Esophagus (tissue), 2 donors: ENCODE data around the gene POU1F1. TPM values are rescaled to one million over a fixed set of nuclear protein-coding genes. Genes with fewer than 3 reads are reported as not detected.

Experiments used
- H3K27ac ChIP-seq, 2 donors: one replicate each; pipeline ENCODE4 v1.5.1; 2013; ENCODE audit warnings: low read depth in 2 of 2, mild to moderate bottlenecking in 2 of 2, inconsistent platforms in 1 of 2, low read length in 1 of 2, moderate library complexity in 1 of 2
- H3K27me3 ChIP-seq, 2 donors: one replicate each; pipeline ENCODE4 v1.6.1; 2013; ENCODE audit warnings: low read length in 2 of 2, control low read depth in 1 of 2, mild to moderate bottlenecking in 1 of 2; ENCODE audit not compliant: insufficient read depth in 2 of 2, control insufficient read depth in 1 of 2
- H3K36me3 ChIP-seq, 2 donors: one replicate each; pipeline ENCODE4 v1.6.1; 2013; ENCODE audit warnings: low read length in 1 of 2; ENCODE audit not compliant: control insufficient read depth in 2 of 2, insufficient read depth in 2 of 2
- H3K4me1 ChIP-seq, 2 donors: one replicate each; pipeline ENCODE4 v1.6.1; 2013; ENCODE audit warnings: low read length in 1 of 2; ENCODE audit not compliant: control insufficient read depth in 2 of 2, insufficient read depth in 2 of 2
- H3K4me3 ChIP-seq, 2 donors: one replicate each; pipeline ENCODE4 v1.5.1; 2013; ENCODE audit warnings: low read length in 2 of 2, mild to moderate bottlenecking in 2 of 2, low read depth in 1 of 2, moderate library complexity in 1 of 2
- H3K9me3 ChIP-seq, 2 donors: one replicate each; pipeline ENCODE4 v1.6.1; 2013; ENCODE audit warnings: mild to moderate bottlenecking in 2 of 2, low read depth in 1 of 2, low read length in 1 of 2, moderate library complexity in 1 of 2; ENCODE audit not compliant: control insufficient read depth in 2 of 2, insufficient read depth in 1 of 2
- WGBS, 2 donors: extraction: QIAGEN DNeasy Blood & Tissue Kit; methylation state at CpG; one replicate each; pipeline ENCODE4 v1.1.7; 2013; 5-methylcytosine and 5-hydroxymethylcytosine counted together
- polyA plus RNA-seq, 2 donors: library from polyadenylated mRNA; stranded (reverse); fragments of 200-250 nt; gene quantifications; one replicate each; pipeline ENCODE4 v1.2.3, GENCODE V29; 2013
- donor health status: healthy with polysubstance abuse.
- donor health status: Bipolar disorder and iron deficiency.

Gene POU1F1
- not detected for polyA plus RNA-seq

DNA sequence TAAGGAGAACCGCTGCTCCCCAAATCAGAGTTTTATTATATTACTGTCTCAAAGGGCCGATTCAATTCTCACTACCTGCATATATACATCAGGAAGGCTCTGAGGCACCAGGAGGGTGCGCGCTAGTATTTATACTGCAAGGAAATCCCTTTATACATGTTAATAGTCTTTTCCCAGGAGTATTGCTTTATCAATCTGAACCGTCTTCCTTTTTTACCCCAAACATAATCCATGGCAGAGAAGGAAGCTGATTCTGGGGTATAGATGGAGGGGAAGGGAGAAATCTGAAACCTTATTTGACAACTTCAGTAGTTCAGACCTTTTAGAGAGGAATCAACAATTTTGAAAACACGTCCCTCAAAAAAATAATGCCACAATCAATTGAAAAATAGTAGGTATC, at the start of gene POU1F1:
Gene POU1F1 (minus strand): TSS at position 101 of the 400 bp plus-strand sequence. CDS start 122 bp downstream, outside the sequence.
- 79 to 86% methylated on average over 6 of the region's 6 CpGs for WGBS, 2 donors
- H3K27me3 ChIP-seq = no peaks in the 10 kb centered on the region

DNA sequence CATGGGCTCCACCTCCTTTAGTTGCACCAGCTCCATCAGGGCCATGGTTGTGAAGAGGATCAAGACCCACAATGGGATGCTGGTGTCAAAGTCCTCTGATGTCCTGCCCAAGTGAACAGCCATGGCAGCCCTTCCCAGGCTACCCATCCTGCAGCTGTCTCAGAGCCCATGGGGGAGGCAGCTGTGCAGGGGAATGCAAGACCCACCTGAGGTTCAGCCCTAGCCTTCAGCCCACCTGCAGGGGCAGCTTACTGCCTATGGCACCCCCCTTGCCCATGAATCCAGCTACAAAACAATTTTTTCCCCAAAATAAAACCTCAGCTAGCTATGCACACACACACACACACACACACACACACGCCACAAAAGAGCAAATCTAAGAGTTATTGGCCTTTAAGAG, 48.2 kb upstream of the POU1F1 start:
- no peaks in the 10 kb centered on the region for H3K27me3 ChIP-seq
- H3K36me3 ChIP-seq = no peaks in the 10 kb centered on the region
- H3K4me3 ChIP-seq = no peak overlapping the region
- peaks cover 0 to 4% of the 10 kb centered on the region in 2 donors for H3K9me3 ChIP-seq
- peaks cover 0 to 2% of the 10 kb centered on the region in 2 donors for H3K4me1 ChIP-seq
- WGBS, 2 donors = 65 to 70% methylated on average over 1 of the region's 1 CpG
- no peak overlapping the region for H3K27ac ChIP-seq

More for the DNA sequence above, at the start of gene POU1F1:
- Histone ChIP-seq H3K36me3 (no peaks in the 10 kb centered on the region), H3K27ac (no peak within 1 kb of the TSS), H3K9me3 (no peaks in the 10 kb centered on the region), H3K4me3 (no peak within 1 kb of the TSS), H3K4me1 (no peaks in the 10 kb centered on the region)

DNA sequence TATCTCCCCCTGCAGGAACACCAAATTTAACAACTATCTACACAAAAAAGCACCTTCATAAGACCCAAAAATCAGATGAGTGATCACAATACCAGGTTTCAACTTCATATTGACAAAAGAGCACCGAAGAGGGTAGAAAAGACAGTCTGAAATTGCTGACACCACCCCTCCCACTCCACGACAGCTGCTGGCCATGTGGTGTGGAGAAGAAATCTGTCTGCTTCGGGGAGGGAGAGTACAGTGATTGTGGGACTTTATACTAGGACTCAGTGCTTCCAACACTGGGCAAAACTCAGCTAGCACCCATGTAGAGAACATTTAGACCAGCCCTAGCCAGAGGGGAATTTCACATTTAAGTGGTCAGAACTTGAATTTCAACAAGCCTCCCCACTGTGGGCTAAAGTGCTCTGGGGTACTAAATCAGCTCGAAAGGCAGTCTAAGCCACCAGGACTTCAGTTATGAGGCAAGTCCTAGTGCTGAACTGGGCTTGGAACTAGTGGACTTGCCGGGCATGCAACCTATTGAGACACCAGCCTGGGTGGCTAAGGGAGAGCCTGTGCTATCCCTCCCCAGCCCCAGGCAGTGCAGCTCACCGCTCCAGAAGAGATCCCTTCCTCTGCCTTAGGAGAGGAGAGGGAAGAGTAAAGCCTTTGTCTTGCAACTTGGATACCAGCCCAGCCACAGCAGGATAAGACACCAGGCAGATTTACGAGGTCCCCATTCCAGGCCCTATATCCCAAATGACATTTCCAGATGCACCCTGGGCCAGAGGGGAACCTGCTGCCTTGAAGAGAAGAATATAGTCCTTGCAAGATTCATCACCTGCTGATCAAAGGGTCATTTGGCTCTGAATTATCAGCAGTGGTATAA, 44.6 kb upstream of the POU1F1 start:
- Histone ChIP-seq H3K4me3 (no peak overlapping the region), H3K36me3 (no peaks in the 10 kb centered on the region), H3K9me3 (peaks cover 0 to 4% of the 10 kb centered on the region in 2 donors), H3K4me1 (peaks cover 0 to 2% of the 10 kb centered on the region in 2 donors), H3K27ac (no peak overlapping the region), H3K27me3 (no peaks in the 10 kb centered on the region)
- WGBS, 2 donors = 70 to 72% methylated on average over 7 of the region's 7 CpGs

- H3K4me3 ChIP-seq = no peak overlapping the region
- H3K9me3 ChIP-seq = no peaks in the 10 kb centered on the region
- 25 to 29% methylated on average over 2 of the region's 2 CpGs for WGBS, 2 donors
- no peaks in the 10 kb centered on the region for H3K27me3 ChIP-seq
- no peaks in the 10 kb centered on the region for H3K36me3 ChIP-seq
- no peak overlapping the region for H3K27ac ChIP-seq
- H3K4me1 ChIP-seq = peaks cover 0 to 2% of the 10 kb centered on the region in 2 donors
Measured at GRCh38 chr3:87318617-87319021, 42.2 kb upstream of the POU1F1 start.

DNA sequence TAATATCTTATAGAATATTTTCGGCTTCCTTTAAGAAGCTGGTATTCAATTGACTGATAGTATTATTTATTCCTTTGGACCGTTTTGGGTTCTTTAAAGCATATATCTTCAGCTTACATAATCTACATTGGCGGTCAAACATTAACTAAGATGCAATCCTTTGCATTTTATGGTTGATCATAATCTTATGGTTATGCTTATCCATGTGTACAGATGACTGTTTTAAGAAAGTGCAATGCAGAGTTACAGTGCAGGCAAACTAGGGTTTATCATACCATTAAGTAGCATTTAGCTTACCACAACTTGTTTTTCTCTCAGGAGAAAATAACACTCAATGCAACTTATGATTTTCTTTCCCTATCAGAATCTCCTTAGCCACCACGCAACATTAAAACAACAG, 41.4 kb upstream of the POU1F1 start:
- H3K27me3 ChIP-seq = no peaks in the 10 kb centered on the region
- H3K9me3 ChIP-seq = no peaks in the 10 kb centered on the region
- no peak overlapping the region for H3K27ac ChIP-seq
- no peak overlapping the region for H3K4me3 ChIP-seq
- WGBS, 2 donors = 67 to 77% methylated on average over 4 of the region's 4 CpGs
- H3K4me1 ChIP-seq = peaks cover 0 to 2% of the 10 kb centered on the region in 2 donors
- no peaks in the 10 kb centered on the region for H3K36me3 ChIP-seq

- Histone ChIP-seq H3K27ac (no peak overlapping the region), H3K4me3 (no peak overlapping the region)
- 50 to 84% methylated on average over 1 of the region's 1 CpG for WGBS, 2 donors
Measured at GRCh38 chr3:87313641-87314040, 37.3 kb upstream of the POU1F1 start.

GRCh38 chr3:87311309-87311708, 34.9 kb upstream of the POU1F1 start:
- no peaks in the 10 kb centered on the region for H3K4me1 ChIP-seq
- no peaks in the 10 kb centered on the region for H3K27me3 ChIP-seq
- H3K36me3 ChIP-seq = no peaks in the 10 kb centered on the region
- 93 to 94% methylated on average over 1 of the region's 1 CpG for WGBS, 2 donors
- no peaks in the 10 kb centered on the region for H3K9me3 ChIP-seq
- no peak overlapping the region for H3K4me3 ChIP-seq
- no peak overlapping the region for H3K27ac ChIP-seq

More at GRCh38 chr3:87313641-87314040, 37.3 kb upstream of the POU1F1 start:
- H3K4me1 ChIP-seq = no peaks in the 10 kb centered on the region
- no peaks in the 10 kb centered on the region for H3K27me3 ChIP-seq
- H3K9me3 ChIP-seq = no peaks in the 10 kb centered on the region
- H3K36me3 ChIP-seq = no peaks in the 10 kb centered on the region

DNA sequence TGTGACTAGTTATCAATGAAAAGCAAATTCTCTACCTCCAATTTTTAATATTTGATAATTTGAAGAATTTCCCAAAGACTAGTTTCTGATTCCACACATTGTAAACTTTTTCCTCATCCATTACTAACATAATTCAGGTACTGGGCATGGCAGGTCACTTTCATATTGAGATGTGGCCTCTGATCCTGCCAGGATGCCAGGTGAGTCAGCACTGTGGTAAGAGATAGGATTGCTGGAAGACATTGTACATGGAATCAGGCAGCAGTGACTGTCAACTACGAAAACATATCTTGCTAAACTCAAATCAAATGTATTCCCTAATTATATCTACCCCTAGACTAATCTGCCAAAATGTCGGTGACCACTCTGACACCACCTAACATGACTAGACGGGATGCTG, 33.2 kb upstream of the POU1F1 start:
- H3K9me3 ChIP-seq = no peaks in the 10 kb centered on the region
- no peaks in the 10 kb centered on the region for H3K27me3 ChIP-seq
- H3K4me3 ChIP-seq = no peak overlapping the region
- no peak overlapping the region for H3K27ac ChIP-seq
- no peaks in the 10 kb centered on the region for H3K4me1 ChIP-seq
- 55 to 88% methylated on average over 3 of the region's 3 CpGs for WGBS, 2 donors
- H3K36me3 ChIP-seq = no peaks in the 10 kb centered on the region

GRCh38 chr3:87307805-87308204, 31.4 kb upstream of the POU1F1 start:
- Histone ChIP-seq H3K27me3 (no peaks in the 10 kb centered on the region), H3K9me3 (no peaks in the 10 kb centered on the region), H3K36me3 (no peaks in the 10 kb centered on the region), H3K4me3 (no peak overlapping the region), H3K4me1 (no peaks in the 10 kb centered on the region), H3K27ac (no peak overlapping the region)
- 96% methylated on average over 2 of the region's 2 CpGs for WGBS, 2 donors

DNA sequence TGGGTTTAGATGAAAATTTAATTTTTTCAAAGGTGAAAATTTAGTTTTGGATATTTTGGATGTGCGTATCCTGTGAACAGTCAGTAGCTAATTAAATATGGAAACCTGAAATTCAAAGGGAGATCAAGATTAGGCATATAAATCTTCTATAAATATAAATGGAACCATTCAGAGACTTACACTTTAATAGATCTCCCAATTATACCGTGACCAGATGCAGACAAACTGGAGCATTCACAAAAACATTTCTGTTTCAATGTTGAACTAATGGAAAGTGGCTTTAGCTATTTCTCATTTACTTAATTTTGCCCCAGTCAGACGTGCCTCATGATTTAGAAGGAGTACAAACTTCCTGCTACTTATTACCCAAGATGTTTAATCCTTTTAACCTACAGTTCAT, 29.1 kb upstream of the POU1F1 start:
- Histone ChIP-seq H3K36me3 (no peaks in the 10 kb centered on the region), H3K27me3 (no peaks in the 10 kb centered on the region), H3K27ac (no peak overlapping the region), H3K4me1 (no peaks in the 10 kb centered on the region), H3K4me3 (no peak overlapping the region), H3K9me3 (no peaks in the 10 kb centered on the region)
- WGBS, 2 donors = 58 to 59% methylated on average over 3 of the region's 3 CpGs
